Activated naive CD4-positive, alpha-beta T cell treated with Interleukin-2 at 50 U/mL for 16 hours (primary cell): ENCODE measurements around the gene TMEM217.
"Not testable (repeated sequence)": the region's sequence is repeated elsewhere in the genome, so short reads cannot be mapped to it uniquely, and the experiment has no call there.

Experiments
- DNase-seq: peaks from one replicate; pipeline ENCODE4 v3.0.0-alpha.2; 2020

The TMEM217 gene

DNA sequence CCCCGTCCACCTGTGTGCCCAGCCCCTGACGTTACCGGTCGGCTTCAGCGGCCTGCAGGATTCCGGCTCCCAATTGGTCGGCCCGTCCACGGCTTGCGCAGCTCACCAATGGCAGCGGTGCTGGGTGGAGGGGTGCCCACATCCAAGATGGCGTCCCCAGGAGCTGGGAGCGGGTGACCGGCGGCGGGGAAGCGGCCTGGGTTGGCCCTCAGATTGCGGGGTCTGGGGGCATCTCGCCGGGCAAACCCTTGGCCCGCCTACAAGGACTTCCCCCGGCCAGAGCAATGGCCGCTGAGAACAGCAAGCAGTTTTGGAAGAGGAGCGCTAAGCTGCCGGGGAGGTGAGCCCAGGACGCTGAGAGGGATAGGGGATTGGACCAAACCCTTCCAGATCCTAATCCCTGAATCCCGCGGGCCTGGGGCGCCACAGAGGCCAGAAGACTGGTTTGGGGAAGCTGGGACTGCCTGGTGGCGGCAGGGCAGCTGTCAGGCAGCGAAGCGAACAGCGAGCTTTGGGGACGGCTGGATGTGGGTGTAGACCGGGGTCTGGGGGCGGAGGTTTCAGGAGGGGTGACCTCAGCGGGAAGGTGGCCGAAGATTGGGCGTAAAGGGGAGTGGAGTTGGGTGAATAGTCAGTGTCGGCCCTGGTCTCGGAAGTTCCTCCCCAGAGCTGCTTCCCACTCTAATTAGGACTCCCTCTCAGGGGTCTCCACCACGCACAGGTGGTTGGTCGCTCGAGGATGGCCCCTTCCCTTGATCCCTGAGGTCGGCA lies at the start of gene TMEM217, which contains the start of gene TBC1D22B:
TMEM217 (minus strand) TSS at position 511 of the 771 bp plus-strand sequence. CDS start 39,114 bp downstream, outside the sequence.
TBC1D22B (plus strand) TSS at position 139 of the 771 bp plus-strand sequence; CDS start at position 285, 146 bp downstream.
- DNase-seq: peak; percentile 97

DNA sequence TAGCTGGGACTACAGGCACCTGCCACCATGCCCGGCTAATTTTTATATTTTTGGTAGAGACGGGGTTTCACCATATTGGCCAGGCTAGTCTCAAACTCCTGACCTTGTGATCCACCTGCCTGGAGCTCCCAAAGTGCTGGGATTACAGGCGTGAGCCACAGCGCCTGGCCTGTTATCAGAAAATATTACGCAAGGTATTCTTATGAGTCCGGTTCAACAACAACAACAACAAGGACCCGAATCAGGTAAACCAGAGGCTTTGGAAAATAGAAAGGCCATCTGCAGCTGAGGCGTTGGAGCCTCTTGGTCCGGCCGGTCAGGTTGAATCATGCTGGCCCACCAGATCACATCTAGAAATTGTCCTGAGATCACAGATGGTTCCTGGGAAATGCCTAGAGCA lies 49.5 kb upstream of the TMEM217 start:
- DNase-seq: not testable (repeated sequence)

DNA sequence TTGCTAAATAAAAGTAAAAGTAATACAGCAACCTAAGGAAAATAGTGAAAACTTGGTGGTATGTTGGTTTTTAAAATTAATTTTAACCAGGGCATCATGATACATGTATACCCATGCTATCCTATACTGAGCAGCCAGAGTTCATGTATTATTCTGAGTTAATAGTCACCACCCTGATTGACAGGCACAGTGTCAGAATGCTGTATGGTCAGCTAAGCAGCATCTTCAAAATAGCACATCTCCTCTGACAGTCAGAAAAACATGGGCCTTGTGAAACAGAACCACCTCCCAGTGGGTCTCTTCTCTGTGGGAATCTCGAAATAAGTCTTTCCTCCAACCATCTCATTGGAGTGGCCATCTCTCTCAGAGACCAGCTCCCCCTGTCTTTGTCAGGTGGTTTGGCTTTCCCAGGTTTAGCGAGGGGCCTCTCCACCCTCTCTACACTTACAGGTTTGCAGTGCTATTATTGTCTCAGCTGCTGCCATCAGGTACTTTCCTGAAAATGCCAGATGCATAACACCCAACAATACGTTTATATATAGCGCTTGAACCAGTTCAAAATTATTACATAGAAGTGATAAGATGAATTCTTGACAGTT lies 48.8 kb upstream of the TMEM217 start:
- DNase-seq: no peak

GRCh38 chr6:37305841-37306425 lies 48.0 kb upstream of the TMEM217 start:
- DNase-seq: no peak

DNA sequence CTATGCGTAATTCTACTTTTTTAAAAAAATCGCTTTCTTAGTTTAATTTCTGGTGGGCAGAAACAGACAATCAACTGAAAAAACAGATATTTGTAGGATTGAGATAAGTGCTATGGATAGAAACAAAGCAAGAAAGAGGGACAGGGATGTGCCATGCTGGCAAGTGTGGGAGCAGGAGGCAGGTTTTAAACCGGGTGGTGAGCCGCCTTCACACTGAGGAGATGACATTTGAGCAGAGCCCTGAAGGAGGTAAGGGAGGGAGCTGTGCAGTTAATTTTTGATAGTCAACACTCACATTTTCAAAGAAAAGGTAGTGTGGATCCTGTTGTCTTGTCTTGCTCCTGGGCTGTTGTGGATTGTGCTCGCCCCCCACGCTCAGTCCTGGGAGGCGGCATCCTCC lies 46.8 kb upstream of the TMEM217 start:
- no peak for DNase-seq

DNA sequence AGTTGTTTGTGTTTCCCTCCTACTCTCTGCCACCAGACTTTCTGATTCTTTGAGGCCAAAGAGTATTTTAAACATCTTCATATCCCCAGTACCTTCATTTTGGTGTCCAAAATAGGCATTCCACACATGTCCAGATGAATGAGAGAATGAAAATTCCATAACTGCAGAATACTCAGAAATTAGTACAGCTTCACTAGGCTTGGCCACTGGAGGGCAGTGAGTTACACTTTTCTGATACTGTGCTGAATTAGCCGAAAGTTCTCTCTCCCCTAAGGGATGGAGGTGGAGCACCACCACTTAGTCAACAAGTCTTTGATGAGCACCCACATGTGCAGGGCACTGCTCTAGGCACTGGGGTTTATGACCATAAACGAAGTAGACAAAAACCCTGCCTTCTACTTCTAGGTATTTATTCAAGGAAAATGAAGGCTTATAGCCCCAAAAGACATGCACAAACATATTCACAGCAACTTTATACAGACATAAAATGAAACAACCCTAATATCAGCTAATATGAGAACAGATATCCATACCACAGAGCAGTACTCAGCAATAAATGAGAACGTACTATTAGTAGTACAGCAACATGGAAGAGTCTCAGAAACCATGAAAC lies 46.1 kb upstream of the TMEM217 start:
- DNase-seq: no peak

- DNase-seq: no peak
These were observed 45.2 kb upstream of the TMEM217 start for GRCh38 chr6:37303091-37303660.

GRCh38 chr6:37302086-37302686 lies 44.2 kb upstream of the TMEM217 start:
- no peak for DNase-seq

DNA sequence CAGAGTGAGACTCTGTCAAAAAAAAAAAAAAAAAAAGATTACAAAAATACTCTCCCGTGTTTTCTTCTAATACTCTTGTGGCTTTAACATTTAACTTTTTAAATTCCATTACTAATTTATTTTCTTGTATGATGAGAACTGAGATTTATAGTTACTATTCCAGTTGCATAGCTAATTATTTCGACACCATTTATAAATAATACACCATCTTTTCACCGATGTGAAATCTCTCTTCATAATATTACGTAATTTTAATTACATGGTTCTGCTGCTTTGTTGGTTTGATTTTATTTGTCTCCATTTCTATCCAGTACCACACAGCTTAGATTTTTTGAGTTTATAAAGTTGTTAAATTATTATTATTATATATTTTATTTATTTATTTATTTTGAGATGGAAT lies 42.0 kb upstream of the TMEM217 start:
- no peak for DNase-seq

GRCh38 chr6:37298958-37299357 lies 41.0 kb upstream of the TMEM217 start:
- DNase-seq: no peak

DNA sequence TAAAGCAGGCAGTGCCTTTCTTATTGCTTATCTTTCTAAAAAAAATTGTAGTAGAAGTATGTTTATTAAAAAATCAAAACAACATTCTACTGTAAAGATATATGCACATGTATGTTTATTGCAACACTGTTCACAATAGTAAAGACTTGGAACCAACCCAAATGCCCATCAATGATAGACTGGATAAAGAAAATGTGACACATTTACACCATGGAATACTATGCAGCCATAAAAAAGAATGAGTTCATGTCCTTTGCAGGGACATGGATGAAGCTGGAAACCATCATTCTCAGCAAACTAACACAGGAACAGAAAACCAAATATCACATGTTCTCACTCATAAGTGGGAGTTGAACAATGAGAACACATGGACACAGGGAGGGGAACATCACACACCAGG lies 39.7 kb upstream of the TMEM217 start:
- DNase-seq: not testable (repeated sequence)

GRCh38 chr6:37293426-37293825 lies 35.5 kb upstream of the TMEM217 start:
- DNase-seq: no peak

DNA sequence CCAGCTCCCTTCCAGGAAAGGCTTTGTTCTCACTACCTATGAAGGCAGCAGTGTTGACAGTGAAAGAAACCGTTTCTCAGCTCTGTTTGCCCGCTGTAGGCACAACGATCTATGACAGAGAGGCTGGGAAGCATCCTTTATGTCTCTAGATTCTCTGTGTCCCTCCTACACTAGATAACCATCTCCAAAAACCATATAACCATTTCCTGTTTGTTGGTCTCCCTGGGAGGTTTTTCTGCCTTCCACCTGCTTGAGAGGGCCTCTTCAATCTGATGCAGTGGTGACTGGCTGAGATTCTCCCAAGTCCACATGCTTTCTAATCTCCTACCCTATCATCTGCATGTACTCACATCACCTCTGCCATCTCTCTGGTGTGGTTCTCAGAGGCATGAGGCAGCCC lies 32.0 kb upstream of the TMEM217 start:
- peak; percentile 10 for DNase-seq

DNA sequence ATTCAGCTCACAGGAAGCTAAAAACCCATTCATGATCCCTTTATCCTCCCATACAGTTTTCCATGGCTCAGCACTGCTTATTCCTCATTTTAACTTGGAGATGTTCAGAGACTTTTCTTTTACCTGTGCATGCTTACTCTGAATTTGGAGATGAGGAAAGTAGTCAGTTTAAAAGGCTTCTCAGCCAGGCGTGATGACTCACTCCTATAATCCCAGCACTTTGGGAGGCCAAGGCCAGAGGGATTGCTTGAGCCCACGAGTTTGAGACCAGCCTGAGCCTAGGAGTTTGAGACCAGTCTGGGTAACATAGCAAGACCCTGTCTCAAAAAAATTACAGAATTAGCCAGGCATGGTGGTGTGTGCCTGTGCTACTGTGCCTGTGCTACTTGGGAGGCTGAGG lies 30.3 kb upstream of the TMEM217 start:
- DNase-seq: no peak

DNA sequence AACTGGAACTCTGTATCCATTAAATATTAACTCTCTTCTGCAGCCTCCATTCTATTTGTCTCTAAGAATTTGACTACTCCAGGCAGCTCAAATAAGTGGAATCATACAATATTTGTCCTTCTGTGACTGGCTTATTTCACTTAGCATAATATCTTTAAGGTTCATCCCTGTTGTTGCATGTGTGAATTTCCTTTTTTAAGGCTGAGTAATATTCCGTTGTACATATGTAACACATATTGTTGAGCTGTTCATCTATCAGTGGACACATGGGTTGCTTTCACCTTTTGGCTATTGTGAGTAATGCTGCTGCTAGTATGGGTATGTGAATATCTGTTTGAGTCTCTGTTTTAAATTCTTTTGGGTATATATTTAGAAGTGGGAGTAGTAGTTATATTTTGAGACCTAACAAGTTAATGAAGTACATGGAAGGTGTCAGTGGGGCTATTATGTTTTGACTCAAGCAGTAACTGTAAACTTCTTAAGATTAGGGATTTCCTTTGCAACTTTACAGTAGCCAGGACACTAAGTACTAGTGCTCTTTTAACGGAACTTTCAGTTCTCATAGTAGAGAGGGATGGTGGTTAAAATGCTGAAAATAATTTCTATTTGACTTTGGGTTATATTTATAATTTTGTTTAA lies 29.7 kb upstream of the TMEM217 start:
- no peak for DNase-seq

DNA sequence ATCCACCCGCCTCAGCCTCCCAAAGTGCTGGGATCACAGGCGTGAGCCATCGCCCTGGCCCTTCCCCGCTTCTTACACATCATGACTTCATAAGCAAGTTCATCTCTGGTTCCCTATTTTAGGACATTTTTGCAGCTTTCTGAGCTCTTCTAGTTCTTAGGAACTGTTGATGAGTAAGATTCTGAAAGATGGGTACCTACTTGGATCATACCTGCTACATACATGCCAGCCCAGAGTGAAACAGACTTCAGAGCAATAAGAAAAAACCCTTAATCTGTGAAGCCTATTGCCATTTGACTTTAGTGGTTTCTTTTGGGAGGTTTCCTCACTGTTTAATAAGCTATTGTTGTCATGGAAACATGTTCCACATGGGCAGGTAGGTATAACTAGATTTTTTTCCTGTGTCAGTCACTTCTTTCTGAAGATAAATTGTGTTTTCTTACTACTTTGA lies 27.9 kb upstream of the TMEM217 start:
- no peak for DNase-seq

- DNase-seq: no peak
These were observed 26.8 kb upstream of the TMEM217 start for GRCh38 chr6:37284781-37285180.

- DNase-seq: no peak
These were observed 25.8 kb upstream of the TMEM217 start for GRCh38 chr6:37283671-37284151.

DNA sequence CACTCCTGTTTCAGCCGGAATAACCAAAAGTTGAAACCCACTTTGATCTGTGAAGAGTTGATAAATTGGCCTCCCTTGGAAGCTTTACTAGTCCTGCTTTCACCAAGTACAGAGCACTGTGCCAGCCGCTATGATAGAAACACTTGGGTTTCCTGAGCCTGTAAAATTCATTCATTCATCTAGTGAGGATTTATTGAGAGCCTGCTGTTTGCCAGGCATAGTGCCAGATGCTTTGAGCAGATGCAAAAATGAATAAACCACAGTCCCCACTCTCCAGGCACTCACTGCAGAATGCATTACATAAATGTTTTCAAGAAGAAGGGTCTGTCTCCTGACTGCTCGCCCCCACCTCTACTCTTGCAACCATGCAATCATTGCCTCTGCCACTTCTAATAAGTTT lies 25.3 kb upstream of the TMEM217 start:
- DNase-seq: no peak

- DNase-seq: no peak
These were observed 24.4 kb upstream of the TMEM217 start for GRCh38 chr6:37282371-37282770.

GRCh38 chr6:37280162-37280887 lies 22.4 kb upstream of the TMEM217 start:
- no peak for DNase-seq
